Measurements from ENCODE around the gene ADISSP.

GRCh38 chr20:3755269-3755668 lies 12.3 kb downstream of the ADISSP start:
- no peak for TF ChIP-seq TAF1 (IDR thresholded peaks at IDR 0.05; ENCODE audit: low read depth, low read length)
- no peak for TF ChIP-seq POLR2A (IDR thresholded peaks at IDR 0.05; ENCODE audit: low read depth, low read length)
- no peak for TF ChIP-seq SPI1 (IDR thresholded peaks at IDR 0.05; ENCODE audit: low read depth, low read length)
